Endothelial cell of umbilical vein (primary cell): Measurements from ENCODE around the gene ICOSLG. TPM values are rescaled to one million over a fixed set of nuclear protein-coding genes. Genes with fewer than 3 reads are reported as not detected.

ENCODE experiments used
- BruUV-seq: library from RNA; stranded (reverse); fragments of 400-500 nt; replicated peaks from 2 replicates; lab custom pipeline; 2021; lab: Mats Ljungman, UMichigan
- CTCF ChIA-PET: fragments of 300-600, 350-600 bp; sonication (Branson Sonifier 250); formaldehyde crosslinking; loops from one replicate; lab custom pipeline; 2021; ENCODE audit warnings: antibody characterized with exemption, inconsistent platforms; lab: Charles Lee
- POLR2A ChIA-PET: fragments of 300-600, 350-600 bp; sonication (Branson Sonifier 250); formaldehyde crosslinking; loops from one replicate; lab custom pipeline; 2021; ENCODE audit warnings: antibody characterized with exemption, inconsistent platforms; lab: Charles Lee
- DNase-seq: peaks from one replicate; pipeline ENCODE4 v3.0.0-alpha.2; 2011; ENCODE audit warnings: low read depth, low spot score
- FAIRE-seq: peaks from 2 replicates; lab custom pipeline; 2011; peaks lifted over from hg19 to GRCh38; lab: Jason Lieb, UNC
- H2AFZ ChIP-seq: 2 replicates; pipeline ENCODE4 v1.6.0; 2012; ENCODE audit warnings: low read depth, low read length, control low read depth, inconsistent platforms
- H3K27ac ChIP-seq: 2 replicates; pipeline ENCODE4 v1.5.1; 2011; ENCODE audit warnings: low read depth, mild to moderate bottlenecking, control low read depth, low read length, moderate library complexity; ENCODE audit not compliant: insufficient read depth
- H3K27me3 ChIP-seq, 2 experiments: 2 replicates each; pipeline versions ENCODE4 v1.6.0 to v1.6.1; 2011; ENCODE audit warnings: low read length in 2 of 2, mixed read lengths in 1 of 2; ENCODE audit not compliant: control insufficient read depth in 2 of 2, insufficient read depth in 2 of 2
- H3K36me3 ChIP-seq, 2 experiments: 2 replicates in 1 of 2; 3 replicates in 1 of 2; pipeline ENCODE4 v1.5.1; 2011; ENCODE audit warnings: low read length in 2 of 2, mild to moderate bottlenecking in 1 of 2, moderate library complexity in 1 of 2; ENCODE audit not compliant: control insufficient read depth in 2 of 2, insufficient read depth in 2 of 2; ENCODE audit errors: extremely low read depth in 1 of 2
- H3K4me1 ChIP-seq: 3 replicates; pipeline ENCODE4 v1.5.1; 2011; ENCODE audit warnings: mild to moderate bottlenecking, low read length; ENCODE audit not compliant: control insufficient read depth, insufficient read depth; ENCODE audit errors: extremely low read depth
- H3K4me2 ChIP-seq: 2 replicates; pipeline ENCODE4 v1.6.1; 2011; ENCODE audit warnings: low read length, control low read depth, mixed read lengths; ENCODE audit not compliant: insufficient read depth
- H3K4me3 ChIP-seq, 3 experiments: fragments of 200-600 bp in 1 of 3; sonication (generic), shearing (Covaris generic) in 1 of 3; replicated peaks in 1 of 3; 2 replicates each; pipeline ENCODE4 v1.5.1; 2011 to 2016; ENCODE audit warnings: control low read depth in 3 of 3, low read length in 3 of 3, mild to moderate bottlenecking in 2 of 3, inconsistent platforms in 1 of 3, low read depth in 1 of 3, moderate library complexity in 1 of 3; ENCODE audit not compliant: insufficient read depth in 1 of 3
- H3K79me2 ChIP-seq: 2 replicates; pipeline ENCODE4 v1.6.0; 2012; ENCODE audit warnings: low read length, inconsistent platforms; ENCODE audit not compliant: control insufficient read depth, insufficient read depth
- H3K9ac ChIP-seq: replicated peaks from 2 replicates; pipeline ENCODE3; 2011; ENCODE audit warnings: low read length, control low read depth; ENCODE audit not compliant: insufficient read depth; ENCODE audit errors: extremely low read depth
- H3K9me1 ChIP-seq: replicated peaks from 3 replicates; pipeline ENCODE4 v1.6.0; 2011; ENCODE audit warnings: mild to moderate bottlenecking, low read length; ENCODE audit not compliant: control insufficient read depth, insufficient read depth; ENCODE audit errors: extremely low read depth
- H3K9me3 ChIP-seq: replicated peaks from 2 replicates; pipeline ENCODE4 v1.5.1; 2012; ENCODE audit warnings: low read length, inconsistent platforms; ENCODE audit not compliant: control insufficient read depth, insufficient read depth
- H4K20me1 ChIP-seq: replicated peaks from 2 replicates; pipeline ENCODE3; 2011; ENCODE audit warnings: mild to moderate bottlenecking, low read length; ENCODE audit not compliant: control insufficient read depth, insufficient read depth; ENCODE audit errors: extremely low read depth
- EZH2 ChIP-seq: IDR thresholded peaks from 2 replicates; pipeline ENCODE4 v1.6.1; 2012; ENCODE audit warnings: borderline replicate concordance, low read depth, mild to moderate bottlenecking, moderate library complexity, low read length, inconsistent platforms; ENCODE audit not compliant: severe bottlenecking
- FOS ChIP-seq: IDR thresholded peaks from 2 replicates; pipeline ENCODE4 v1.6.1; 2011; ENCODE audit warnings: mild to moderate bottlenecking, low read length, moderate library complexity, borderline replicate concordance; ENCODE audit not compliant: insufficient read depth
- GATA2 ChIP-seq: IDR thresholded peaks from 2 replicates; pipeline ENCODE4 v1.7.0; 2011; ENCODE audit warnings: low read depth, mild to moderate bottlenecking, moderate library complexity, mixed read lengths, low read length; ENCODE audit not compliant: insufficient read length, insufficient read depth
- JUN ChIP-seq: IDR thresholded peaks from 2 replicates; pipeline ENCODE4 v1.6.1; 2011; ENCODE audit warnings: borderline replicate concordance, low read depth; ENCODE audit not compliant: insufficient read length, insufficient read depth
- MYC ChIP-seq: IDR thresholded peaks from one replicate; pipeline ENCODE4 v1.6.1; 2011; ENCODE audit warnings: mild to moderate bottlenecking, low read depth, low read length
- POLR2A ChIP-seq: IDR thresholded peaks from 2 replicates; pipeline ENCODE4 v1.6.1; 2012; ENCODE audit warnings: low read depth, mild to moderate bottlenecking, control low read depth, low read length
- POLR2AphosphoS5 ChIP-seq: IDR thresholded peaks from 2 replicates; pipeline ENCODE4 v1.6.1; 2012; ENCODE audit warnings: low read depth, mild to moderate bottlenecking, control low read depth, low read length, moderate library complexity; ENCODE audit not compliant: insufficient read depth
- dilution Hi-C: fragments of 300-500 bp; cut with MboI; formaldehyde crosslinking; loops from one replicate; pipeline ENCODE4 v1.15.0; 2019; ENCODE audit warnings: low sequenced_read_pairs; ENCODE audit not compliant: extremely low pct_ligation_motif_present
- intact Hi-C: fragments of 100-400 bp; cut with micrococcal nuclease; formaldehyde crosslinking; loops from one replicate; pipeline ENCODE4 v1.10.0; 2022
- polyA plus RNA-seq, 4 experiments: library from polyadenylated mRNA; depleted of rRNA in 3 of 4; stranded (reverse) in 3 of 4; unstranded in 1 of 4; fragments of >200 nt; gene quantifications; 2 replicates each; pipeline versions ENCODE4 v1.2.1 to v1.2.3, GENCODE V29; 2011 to 2012; ENCODE audit warnings: missing spikeins in 1 of 4
- total RNA-seq: library from RNA; stranded (reverse); gene quantifications from 2 replicates; pipeline ENCODE4 v1.2.3, GENCODE V29; 2021
- TF ChIP-seq, protein P1 (sequence below), 2 donors: IDR thresholded peaks; 1 replicate in 1 of 2; 2 replicates in 1 of 2; pipeline ENCODE4 v1.5.1; 2011; ENCODE audit warnings: low read length in 2 of 2, mild to moderate bottlenecking in 2 of 2, moderate library complexity in 2 of 2, control low read depth in 1 of 2, inconsistent platforms in 1 of 2, low read depth in 1 of 2; ENCODE audit not compliant: insufficient read depth in 1 of 2; ENCODE audit errors: extremely low read depth in 1 of 2
- TF ChIP-seq, protein P2 (sequence below): IDR thresholded peaks from 2 replicates; pipeline ENCODE4 v1.6.1; 2011; ENCODE audit not compliant: insufficient read depth, insufficient read length

The ICOSLG gene
- total and polyA plus RNA-seq, 2 donors (not counting 3 experiments of a cell fraction or from before 2014, with no cell fraction given) = 0.91 to 2.9 TPM

DNA sequence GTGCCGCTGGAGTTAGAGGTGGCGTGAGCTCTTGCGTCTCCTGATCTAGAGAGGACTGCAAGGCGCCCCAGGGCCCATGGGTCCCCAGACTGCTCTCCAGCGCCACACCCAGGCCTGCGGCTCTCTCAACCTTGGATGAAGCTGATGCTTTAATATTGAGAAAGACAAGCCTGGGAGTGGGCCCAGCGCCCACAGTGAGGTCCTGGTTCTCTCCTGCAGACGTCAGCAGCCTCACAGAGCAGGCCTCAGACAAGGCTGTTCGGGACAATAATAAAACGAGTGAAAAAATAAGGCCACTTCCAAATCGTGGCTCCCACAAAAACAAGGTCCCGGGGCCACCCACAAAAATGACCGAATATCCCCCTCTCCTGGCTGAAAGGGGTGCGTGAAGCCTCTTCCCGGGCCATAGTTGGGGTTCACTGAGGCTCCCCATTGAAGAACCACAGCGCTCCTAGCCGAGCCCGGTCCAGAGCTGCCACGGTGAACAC lies 27.0 kb upstream of the ICOSLG start:
- intact Hi-C loops = no loop called here
- POLR2A ChIA-PET = no interaction called here
- TF ChIP-seq, protein P1, sequence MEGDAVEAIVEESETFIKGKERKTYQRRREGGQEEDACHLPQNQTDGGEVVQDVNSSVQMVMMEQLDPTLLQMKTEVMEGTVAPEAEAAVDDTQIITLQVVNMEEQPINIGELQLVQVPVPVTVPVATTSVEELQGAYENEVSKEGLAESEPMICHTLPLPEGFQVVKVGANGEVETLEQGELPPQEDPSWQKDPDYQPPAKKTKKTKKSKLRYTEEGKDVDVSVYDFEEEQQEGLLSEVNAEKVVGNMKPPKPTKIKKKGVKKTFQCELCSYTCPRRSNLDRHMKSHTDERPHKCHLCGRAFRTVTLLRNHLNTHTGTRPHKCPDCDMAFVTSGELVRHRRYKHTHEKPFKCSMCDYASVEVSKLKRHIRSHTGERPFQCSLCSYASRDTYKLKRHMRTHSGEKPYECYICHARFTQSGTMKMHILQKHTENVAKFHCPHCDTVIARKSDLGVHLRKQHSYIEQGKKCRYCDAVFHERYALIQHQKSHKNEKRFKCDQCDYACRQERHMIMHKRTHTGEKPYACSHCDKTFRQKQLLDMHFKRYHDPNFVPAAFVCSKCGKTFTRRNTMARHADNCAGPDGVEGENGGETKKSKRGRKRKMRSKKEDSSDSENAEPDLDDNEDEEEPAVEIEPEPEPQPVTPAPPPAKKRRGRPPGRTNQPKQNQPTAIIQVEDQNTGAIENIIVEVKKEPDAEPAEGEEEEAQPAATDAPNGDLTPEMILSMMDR (IDR thresholded peaks at IDR 0.05; ENCODE audit: extremely low read depth in 1 of 2, insufficient read depth in 1 of 2, low read depth in 1 of 2, low read length in 2 of 2) = no peak
- no peak for TF ChIP-seq EZH2
- TF ChIP-seq POLR2A = no peak
- TF ChIP-seq, protein P2, sequence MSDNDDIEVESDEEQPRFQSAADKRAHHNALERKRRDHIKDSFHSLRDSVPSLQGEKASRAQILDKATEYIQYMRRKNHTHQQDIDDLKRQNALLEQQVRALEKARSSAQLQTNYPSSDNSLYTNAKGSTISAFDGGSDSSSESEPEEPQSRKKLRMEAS = no peak
- no peak for TF ChIP-seq GATA2
- no peak for TF ChIP-seq FOS
- no peak for TF ChIP-seq MYC
- TF ChIP-seq POLR2AphosphoS5 = no peak
- TF ChIP-seq JUN = no peak
- H3K4me2 ChIP-seq = no peak overlapping the region
- H3K4me3 ChIP-seq = no peak overlapping the region
- CTCF ChIA-PET = interaction anchor here (1.7 kb wide), 1 partner anchor 30 kb away, joined by 7 read pairs; no protein-coding TSS in a partner anchor
- DNase-seq (no peak), FAIRE-seq (no peak)
- H3K27me3 ChIP-seq = no peaks in the 10 kb centered on the region
- H4K20me1 ChIP-seq = no peaks in the 10 kb centered on the region
- no peaks in the 10 kb centered on the region for H3K9me3 ChIP-seq
- no peaks in the 10 kb centered on the region for H3K79me2 ChIP-seq
- dilution Hi-C loops = no loop called here
- H3K36me3 ChIP-seq = no peaks in the 10 kb centered on the region
- BruUV-seq = no TSS peak
- H2AFZ ChIP-seq = no peak overlapping the region
- no peaks in the 10 kb centered on the region for H3K9me1 ChIP-seq
- H3K27ac ChIP-seq = no peak overlapping the region
- no peaks in the 10 kb centered on the region for H3K4me1 ChIP-seq
- H3K9ac ChIP-seq = no peak overlapping the region
